Effector memory CD8-positive, alpha-beta T cell (primary cell): Measurements from ENCODE around the gene UBAP1L.
"Not testable (repeated sequence)": the region's sequence is repeated elsewhere in the genome, so short reads cannot be mapped to it uniquely, and the experiment has no call there.

Experiments
- ATAC-seq: fragments of 150-1000 bp; cut with Tn5 transposase; replicated peaks from 2 replicates; pipeline ENCODE4 v1.10.0; 2021; ENCODE audit warnings: mild to moderate bottlenecking, moderate library complexity
- DNase-seq, 3 experiments: peaks; one replicate each; pipeline ENCODE4 v3.0.0; 2021
- H3K27ac Mint-ChIP-seq, 2 donors: one replicate each; pipeline ENCODE4 v1.8.0; 2022; ENCODE audit warnings: mild to moderate bottlenecking in 2 of 2, mixed read lengths in 2 of 2, moderate library complexity in 2 of 2
- H3K27me3 Mint-ChIP-seq, 2 donors: one replicate each; pipeline ENCODE4 v1.8.0; 2022; ENCODE audit warnings: mixed read lengths in 2 of 2
- H3K36me3 Mint-ChIP-seq: one replicate; pipeline ENCODE4 v1.8.0; 2022; ENCODE audit warnings: mild to moderate bottlenecking, moderate library complexity, mixed read lengths; ENCODE audit not compliant: insufficient read depth
- H3K4me1 Mint-ChIP-seq, 2 donors: one replicate each; pipeline ENCODE4 v1.8.0; 2022; ENCODE audit warnings: low read depth in 2 of 2, mixed read lengths in 2 of 2
- H3K4me3 Mint-ChIP-seq, 2 donors: one replicate each; pipeline ENCODE4 v1.8.0; 2022; ENCODE audit warnings: mild to moderate bottlenecking in 2 of 2, mixed read lengths in 2 of 2, moderate library complexity in 2 of 2
- H3K9me3 Mint-ChIP-seq, 2 donors: one replicate each; pipeline ENCODE4 v1.8.0; 2022; ENCODE audit warnings: mixed read lengths in 2 of 2

The UBAP1L gene

DNA sequence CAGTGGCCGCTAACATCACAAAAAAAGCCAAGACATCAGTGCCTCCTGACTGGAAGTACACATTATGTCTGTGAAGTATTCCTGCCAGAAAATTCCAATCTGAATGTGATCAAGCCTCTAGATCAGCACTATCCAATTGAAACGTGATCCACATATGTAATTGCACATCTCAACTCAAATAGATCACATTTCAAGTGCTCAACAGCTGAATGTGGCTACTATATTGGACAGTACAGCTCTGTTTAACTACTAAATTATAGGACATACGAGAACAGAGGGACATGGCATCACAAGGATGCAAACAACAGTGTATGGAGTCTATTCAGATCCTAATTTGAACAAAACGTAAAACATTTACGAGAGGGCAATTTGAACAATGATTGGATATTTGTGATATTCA lies 542 bp upstream of the UBAP1L start:
- no peak overlapping the region for H3K27ac Mint-ChIP-seq
- peaks cover 58% of the 10 kb centered on the region for H3K36me3 Mint-ChIP-seq
- H3K4me1 Mint-ChIP-seq: peaks cover 3 to 19% of the 10 kb centered on the region in 2 donors
- no peak for DNase-seq
- no peaks in the 10 kb centered on the region for H3K9me3 Mint-ChIP-seq
- no peak overlapping the region for H3K4me3 Mint-ChIP-seq
- no peak for ATAC-seq
- H3K27me3 Mint-ChIP-seq: no peaks in the 10 kb centered on the region

DNA sequence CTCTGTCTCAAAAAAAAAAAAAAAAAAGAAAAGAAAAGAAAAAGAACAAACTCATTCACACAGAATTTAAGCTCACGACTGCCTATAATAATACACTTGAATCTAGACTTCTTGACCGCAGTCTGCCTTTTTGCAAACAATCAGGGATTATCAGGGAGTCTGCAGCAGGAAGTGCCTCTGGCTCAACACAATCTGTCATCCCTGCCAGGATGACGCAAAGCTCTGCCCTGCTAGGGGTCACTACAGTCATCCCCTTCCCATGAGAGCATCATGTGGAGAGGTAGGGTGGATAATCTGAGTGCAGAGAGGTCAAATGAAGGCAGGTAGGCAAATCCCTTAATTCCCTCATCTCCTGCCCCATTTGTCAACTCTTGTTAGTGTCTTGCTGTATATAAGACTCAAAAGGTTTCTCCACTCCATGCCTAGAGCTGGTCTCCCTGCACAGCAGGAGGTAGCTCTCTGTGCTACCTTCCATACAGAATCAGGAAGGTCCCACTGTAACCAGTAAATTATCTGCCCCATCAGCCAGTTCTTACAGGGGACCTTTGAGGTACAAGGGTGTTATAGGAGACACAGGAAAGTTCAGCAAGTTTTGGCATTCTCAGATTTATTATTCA lies 4.2 kb downstream of the UBAP1L start:
- Mint-ChIP-seq H3K9me3 (no peaks in the 10 kb centered on the region), H3K27ac (no peak overlapping the region), H3K4me3 (no peak overlapping the region), H3K27me3 (no peaks in the 10 kb centered on the region), H3K4me1 (peaks cover 0 to 9% of the 10 kb centered on the region in 2 donors), H3K36me3 (peaks cover 32% of the 10 kb centered on the region)
- ATAC-seq (no peak), DNase-seq (no peak)

DNA sequence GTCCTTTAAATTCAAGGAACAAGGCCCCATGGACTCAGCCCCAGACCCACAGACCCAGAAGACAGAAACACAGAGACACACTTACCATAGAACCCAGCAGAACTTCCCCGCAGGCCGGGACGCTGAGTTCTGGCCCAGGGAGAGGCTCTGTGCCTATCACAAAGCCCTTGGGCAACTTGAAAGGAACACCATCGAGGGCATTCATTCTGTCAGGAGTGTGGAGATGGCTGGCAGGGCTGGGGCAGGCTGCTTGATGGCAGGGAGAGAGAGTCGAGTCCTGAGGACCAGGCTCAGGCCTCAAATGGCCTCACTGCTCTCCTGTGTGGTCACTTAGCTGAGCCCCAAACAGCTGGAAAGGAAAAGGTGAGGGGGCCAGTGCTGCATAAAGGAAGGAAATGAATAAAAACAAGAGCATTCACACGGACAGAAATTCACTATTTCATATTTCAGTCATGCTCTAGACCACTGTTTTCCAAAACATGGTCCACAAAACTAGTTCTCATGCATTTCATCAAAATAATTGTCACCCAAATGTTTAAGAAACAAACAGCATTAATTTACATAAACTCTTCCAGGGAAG lies 8.9 kb downstream of the UBAP1L start:
- Mint-ChIP-seq H3K36me3 (peaks cover 30% of the 10 kb centered on the region), H3K27me3 (no peaks in the 10 kb centered on the region), H3K4me3 (no peak overlapping the region), H3K9me3 (no peaks in the 10 kb centered on the region), H3K27ac (peak overlapping the region in 1 of 2 donors; percentile 68), H3K4me1 (peaks cover 5 to 9% of the 10 kb centered on the region in 2 donors)
- ATAC-seq (no peak), DNase-seq (no peak)

DNA sequence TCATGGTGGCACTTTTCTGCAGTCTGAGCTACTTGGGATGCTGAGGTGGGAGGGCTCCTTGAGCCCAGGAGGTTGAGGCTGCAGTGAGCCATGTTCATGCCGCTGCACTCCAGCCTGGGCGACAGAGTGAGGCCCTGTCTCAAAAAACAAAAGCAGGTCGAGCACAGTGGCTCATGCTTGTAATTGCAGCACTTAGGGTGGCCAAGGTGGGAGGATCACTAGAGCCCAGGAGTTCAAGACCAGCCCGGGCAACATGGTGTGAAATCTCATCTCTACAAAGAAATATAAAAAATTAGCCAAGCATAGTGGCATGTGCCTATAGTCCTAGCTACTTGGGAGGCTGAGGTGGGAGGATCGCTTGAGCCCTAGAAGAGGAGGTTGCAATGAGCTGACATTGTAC lies 10.0 kb downstream of the UBAP1L start:
- Mint-ChIP-seq H3K9me3 (no peaks in the 10 kb centered on the region), H3K27me3 (no peaks in the 10 kb centered on the region), H3K4me1 (peaks cover 5 to 9% of the 10 kb centered on the region in 2 donors), H3K4me3 (no peak overlapping the region), H3K27ac (peak overlapping the region in 1 of 2 donors; percentile 49), H3K36me3 (peaks cover 31% of the 10 kb centered on the region)
- DNase-seq: no peak
- no peak for ATAC-seq

DNA sequence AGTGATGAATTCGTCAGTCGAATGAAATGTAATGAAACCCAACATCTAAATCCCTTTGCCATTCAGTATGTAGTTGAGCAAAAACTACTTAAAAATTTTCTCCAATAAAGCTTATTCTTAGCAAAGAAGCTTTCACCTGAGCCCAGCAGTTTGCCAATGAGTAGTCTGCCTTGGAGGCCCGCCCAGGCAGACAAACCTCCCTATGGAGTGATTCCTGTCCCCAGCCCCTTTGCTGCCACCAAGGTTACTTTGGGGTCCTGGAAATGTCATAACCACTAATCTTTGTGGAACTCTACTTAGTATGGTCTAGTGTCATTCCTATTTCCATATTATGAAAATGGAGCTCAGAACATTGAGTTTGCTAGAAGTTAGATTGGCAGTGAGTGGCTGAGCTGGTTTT lies 12.1 kb downstream of the UBAP1L start:
- Mint-ChIP-seq H3K36me3 (peaks cover 34% of the 10 kb centered on the region), H3K4me3 (no peak overlapping the region), H3K4me1 (peaks cover 5 to 9% of the 10 kb centered on the region in 2 donors), H3K27me3 (no peaks in the 10 kb centered on the region), H3K27ac (no peak overlapping the region), H3K9me3 (no peaks in the 10 kb centered on the region)
- ATAC-seq: no peak
- DNase-seq: no peak

DNA sequence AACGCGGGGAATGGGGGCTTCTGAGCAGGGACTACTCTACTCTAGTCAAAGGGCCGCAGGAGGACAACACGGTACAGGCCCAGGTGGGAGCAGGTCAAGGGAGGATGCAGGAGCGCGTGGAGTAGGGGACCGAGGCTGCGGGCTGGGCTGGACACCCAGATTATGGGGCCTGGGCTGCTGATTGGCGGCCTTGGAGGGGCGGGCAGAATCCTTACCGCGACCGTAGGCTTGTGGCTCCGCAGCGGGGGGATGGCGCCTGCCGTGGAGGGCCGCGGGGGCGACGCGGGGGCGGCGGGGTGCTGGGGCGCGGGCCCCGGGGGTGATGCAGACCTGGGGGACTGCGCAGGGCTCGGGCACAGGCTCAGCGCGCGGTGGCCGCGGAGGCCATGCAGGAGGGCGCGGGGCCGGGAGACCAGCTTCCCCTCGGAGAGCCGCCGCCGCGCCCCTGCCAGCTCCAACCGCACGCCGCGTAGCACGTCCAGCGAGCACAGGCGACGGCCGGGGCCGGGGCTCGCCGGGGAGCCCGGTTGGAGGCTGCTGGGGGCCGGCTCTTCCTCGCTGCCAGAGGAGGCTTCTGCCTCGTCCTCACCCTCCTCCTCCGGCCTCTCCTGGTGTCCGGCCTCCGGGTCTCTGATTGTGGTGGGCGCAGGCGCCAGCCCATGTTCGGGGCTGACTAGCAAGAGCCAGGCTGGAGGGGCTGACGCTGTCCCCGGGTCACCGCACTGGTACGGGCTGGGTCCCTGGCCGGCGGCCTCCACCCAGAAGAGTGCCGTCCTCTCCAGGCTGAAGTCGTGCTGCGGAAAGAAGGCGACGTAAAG lies 12.9 kb downstream of the UBAP1L start:
- peaks cover 5 to 9% of the 10 kb centered on the region in 2 donors for H3K4me1 Mint-ChIP-seq
- peaks cover 32% of the 10 kb centered on the region for H3K36me3 Mint-ChIP-seq
- no peaks in the 10 kb centered on the region for H3K27me3 Mint-ChIP-seq
- no peak for DNase-seq
- ATAC-seq: no peak
- H3K9me3 Mint-ChIP-seq: no peaks in the 10 kb centered on the region
- H3K4me3 Mint-ChIP-seq: no peak overlapping the region
- peak overlapping the region in 1 of 2 donors; percentile 78 for H3K27ac Mint-ChIP-seq

DNA sequence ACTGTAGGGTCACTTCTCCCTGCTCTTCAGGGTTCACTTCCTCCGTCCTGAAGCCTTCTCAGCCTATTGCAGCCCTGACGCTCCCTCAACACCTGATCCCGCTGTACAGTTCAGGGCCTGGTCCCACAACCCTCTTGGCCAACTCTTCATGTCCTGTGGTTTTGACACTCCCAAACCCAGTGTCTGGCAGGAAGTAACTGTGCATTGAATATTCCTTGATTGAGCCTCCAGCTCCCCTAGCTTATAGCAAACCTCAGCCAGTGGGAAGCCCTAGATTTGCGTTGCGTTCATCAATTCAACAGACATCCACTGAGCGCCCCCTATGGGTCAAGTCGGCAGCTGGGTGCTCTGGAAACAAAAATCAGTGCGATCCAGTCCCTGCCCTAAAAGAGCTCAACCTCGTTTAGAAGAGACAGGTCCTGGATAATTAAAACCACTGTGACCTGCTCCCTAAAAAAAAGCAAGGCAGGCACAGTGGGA lies 13.5 kb downstream of the UBAP1L start:
- H3K27me3 Mint-ChIP-seq: no peaks in the 10 kb centered on the region
- no peak for ATAC-seq

DNA sequence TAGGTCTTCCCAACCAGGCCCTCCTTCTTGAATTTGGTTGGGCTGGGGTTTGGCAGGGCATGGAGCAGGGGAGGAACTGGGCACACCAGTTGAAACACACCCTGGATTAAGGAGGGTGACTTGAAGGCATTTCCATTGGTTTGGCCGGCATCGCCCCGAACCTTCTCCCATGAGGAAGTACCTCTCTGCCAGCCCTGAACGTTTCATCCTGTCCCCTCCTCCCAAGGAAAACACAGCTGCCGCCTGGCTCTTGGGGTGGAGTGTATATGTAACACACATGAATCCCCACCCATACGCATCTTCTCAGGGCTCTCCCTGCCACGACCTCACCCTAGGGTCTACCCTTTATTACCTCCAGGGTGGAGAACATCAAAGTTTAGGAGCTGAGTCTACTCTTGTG lies 14.6 kb downstream of the UBAP1L start:
- DNase-seq: no peak
- peaks cover 5 to 9% of the 10 kb centered on the region in 2 donors for H3K4me1 Mint-ChIP-seq
- ATAC-seq: no peak
- no peaks in the 10 kb centered on the region for H3K27me3 Mint-ChIP-seq
- peaks cover 27% of the 10 kb centered on the region for H3K36me3 Mint-ChIP-seq
- no peak overlapping the region for H3K27ac Mint-ChIP-seq
- no peaks in the 10 kb centered on the region for H3K9me3 Mint-ChIP-seq
- no peak overlapping the region for H3K4me3 Mint-ChIP-seq

More for the DNA sequence above, 13.5 kb downstream of the UBAP1L start:
- Mint-ChIP-seq H3K27ac (peak overlapping the region; percentile 49 to 78), H3K4me3 (no peak overlapping the region), H3K36me3 (peaks cover 32% of the 10 kb centered on the region), H3K4me1 (peaks cover 5 to 9% of the 10 kb centered on the region in 2 donors), H3K9me3 (no peaks in the 10 kb centered on the region)
- DNase-seq: peak; percentile 17 to 28 (median 23)

DNA sequence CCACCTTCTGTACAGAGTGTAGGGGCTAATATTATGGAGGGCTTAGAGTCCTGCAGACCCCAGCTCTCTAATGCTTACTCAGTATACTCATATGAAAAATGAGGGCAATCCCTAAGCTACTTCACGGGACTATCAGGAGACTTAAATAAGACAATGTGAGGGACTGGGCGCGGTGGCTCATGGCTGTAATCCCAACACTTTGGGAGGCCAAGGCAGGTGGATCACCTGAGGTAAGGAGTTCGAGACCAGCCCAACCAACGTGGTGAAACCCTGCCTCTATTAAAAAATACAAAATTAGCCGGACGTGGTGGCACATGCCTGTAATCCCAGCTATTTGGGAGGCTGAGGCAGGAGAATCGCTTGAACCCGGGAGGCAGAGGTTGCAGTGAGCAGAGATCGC lies 15.2 kb downstream of the UBAP1L start:
- H3K27me3 Mint-ChIP-seq, H3K4me3 Mint-ChIP-seq, H3K4me1 Mint-ChIP-seq, DNase-seq, ATAC-seq, H3K9me3 Mint-ChIP-seq, H3K27ac Mint-ChIP-seq: not testable (repeated sequence)
- peaks cover 27% of the 10 kb centered on the region for H3K36me3 Mint-ChIP-seq

DNA sequence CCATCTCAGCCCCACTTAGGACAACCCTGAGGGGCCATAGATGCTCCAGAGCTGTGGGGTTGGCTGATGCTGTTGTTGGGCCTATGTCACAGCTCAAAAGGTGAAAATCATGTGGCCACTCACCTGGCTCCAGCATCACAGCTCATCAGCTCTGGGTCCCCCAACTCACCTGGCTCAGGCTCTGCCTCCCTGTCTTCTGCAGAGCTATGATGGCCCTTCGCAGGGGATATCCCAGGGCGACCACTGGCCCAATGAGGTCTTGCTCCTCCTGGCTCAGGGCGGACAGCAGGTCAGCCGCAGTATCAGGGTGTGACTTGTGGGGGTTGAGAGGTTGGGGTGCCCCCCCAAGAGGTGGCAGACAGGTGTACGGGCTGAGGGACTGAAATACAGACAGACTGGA lies 15.7 kb downstream of the UBAP1L start:
- Mint-ChIP-seq H3K36me3 (peaks cover 23% of the 10 kb centered on the region), H3K27ac (no peak overlapping the region), H3K4me3 (no peak overlapping the region), H3K4me1 (peaks cover 7 to 9% of the 10 kb centered on the region in 2 donors), H3K27me3 (no peaks in the 10 kb centered on the region), H3K9me3 (no peaks in the 10 kb centered on the region)
- ATAC-seq (no peak), DNase-seq (no peak)

DNA sequence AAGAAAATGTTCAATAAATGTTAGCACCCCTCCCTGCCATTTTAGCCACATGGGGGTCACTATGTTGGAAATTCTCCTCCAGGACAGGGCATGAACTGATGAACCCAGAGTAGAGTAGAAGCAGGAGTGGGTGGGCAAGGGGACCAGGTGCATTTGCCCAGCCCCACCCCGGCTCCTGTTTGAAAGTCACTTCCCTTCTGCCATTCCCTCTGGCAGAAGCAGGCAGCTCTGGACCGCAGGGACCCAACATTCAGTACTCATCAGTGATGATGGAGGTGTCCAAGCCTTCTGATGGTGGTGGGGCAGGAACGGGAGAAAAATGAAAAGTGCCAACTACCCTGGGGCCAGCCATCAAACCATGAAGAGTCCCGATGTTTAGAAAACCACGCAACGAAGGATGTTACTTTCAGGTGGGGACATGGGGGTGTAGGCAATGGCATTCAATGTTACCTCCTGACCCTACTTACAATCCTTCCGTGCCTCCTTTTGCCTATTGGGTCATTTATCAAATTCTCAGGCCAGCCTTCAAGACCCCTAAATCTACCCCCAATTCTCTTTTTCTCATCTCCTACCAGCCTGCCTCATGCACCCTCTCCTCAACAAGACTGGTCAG lies 17.2 kb downstream of the UBAP1L start:
- peak overlapping the region in 1 of 2 donors; percentile 63 for H3K27ac Mint-ChIP-seq

DNA sequence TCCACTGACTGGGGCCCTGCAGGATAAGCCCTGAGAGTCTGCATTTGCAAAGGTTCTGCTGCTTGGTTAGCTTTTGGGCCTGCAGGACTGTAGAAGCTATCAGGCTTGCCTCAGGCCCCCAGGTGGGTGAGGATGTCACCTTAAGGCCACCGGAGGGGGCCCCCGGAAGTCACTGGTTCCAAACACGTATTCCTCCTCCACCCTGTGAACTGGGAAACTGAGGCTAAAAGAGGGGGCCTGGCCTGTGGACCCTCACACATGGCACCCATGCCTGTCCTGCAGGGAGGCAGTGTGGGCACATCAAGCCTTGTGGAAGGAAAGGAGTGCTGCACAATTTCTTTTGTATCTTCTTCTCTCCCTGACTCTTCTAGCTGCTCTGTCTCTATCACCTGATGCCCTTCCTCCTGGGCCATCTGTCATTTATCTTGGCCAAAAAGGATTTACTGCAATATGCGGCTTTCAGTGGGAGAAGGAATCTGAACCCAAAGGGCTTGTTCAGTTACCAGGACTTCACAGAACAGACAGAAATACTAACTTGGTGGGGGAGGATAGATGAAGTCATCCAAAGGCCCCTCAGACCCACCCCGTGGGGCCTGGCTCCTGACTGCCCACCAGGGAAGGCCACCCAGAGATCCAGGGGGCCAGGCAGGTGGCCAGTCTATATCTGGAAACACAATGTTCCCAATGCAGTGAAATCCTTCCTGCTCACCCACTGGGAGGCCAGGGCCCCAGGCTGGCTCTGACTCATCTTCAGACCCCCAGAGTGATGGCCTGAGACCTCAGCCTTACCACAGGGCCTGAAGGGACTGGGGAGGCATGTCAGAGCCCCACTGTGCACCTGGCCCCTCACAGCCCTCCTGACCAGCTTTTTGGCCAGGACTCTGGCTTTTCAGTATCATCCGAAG lies 18.3 kb downstream of the UBAP1L start:
- H3K36me3 Mint-ChIP-seq: peaks cover 12% of the 10 kb centered on the region
- no peak for DNase-seq
- no peaks in the 10 kb centered on the region for H3K27me3 Mint-ChIP-seq
- no peak for ATAC-seq
- H3K27ac Mint-ChIP-seq: peak overlapping the region in 1 of 2 donors; percentile 15
- H3K4me3 Mint-ChIP-seq: no peak overlapping the region
- peaks cover 5 to 6% of the 10 kb centered on the region in 2 donors for H3K4me1 Mint-ChIP-seq
- no peaks in the 10 kb centered on the region for H3K9me3 Mint-ChIP-seq

More for the DNA sequence above, 17.2 kb downstream of the UBAP1L start:
- Mint-ChIP-seq H3K27me3 (no peaks in the 10 kb centered on the region), H3K9me3 (no peaks in the 10 kb centered on the region), H3K36me3 (peaks cover 15% of the 10 kb centered on the region), H3K4me3 (no peak overlapping the region), H3K4me1 (peaks cover 6 to 7% of the 10 kb centered on the region in 2 donors)
- no peak for ATAC-seq
- no peak for DNase-seq

DNA sequence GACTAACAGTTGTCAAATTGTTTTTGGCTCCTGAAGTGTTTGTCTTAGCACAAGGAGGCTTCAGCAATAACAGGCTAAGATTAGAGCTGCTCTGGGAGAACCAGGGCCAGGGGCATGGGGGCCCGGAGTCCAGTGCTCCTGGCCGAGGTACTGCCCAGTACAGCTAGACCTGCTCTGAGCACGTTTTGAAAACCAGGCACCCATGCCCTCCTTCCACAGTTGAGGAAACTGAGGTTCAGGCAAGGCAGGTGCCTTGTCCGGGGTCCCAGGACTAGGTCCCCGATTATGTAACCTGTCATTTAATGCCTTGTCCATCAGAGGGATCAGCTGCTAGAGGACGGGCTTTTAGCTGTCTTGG lies 19.3 kb downstream of the UBAP1L start:
- Mint-ChIP-seq H3K4me1 (peaks cover 0 to 2% of the 10 kb centered on the region in 2 donors), H3K27ac (peak overlapping the region in 1 of 2 donors; percentile 1), H3K9me3 (no peaks in the 10 kb centered on the region), H3K27me3 (no peaks in the 10 kb centered on the region), H3K36me3 (peaks cover 10% of the 10 kb centered on the region), H3K4me3 (no peak overlapping the region)
- DNase-seq (no peak), ATAC-seq (no peak)
